ENCODE results near the gene BLTP3B.
"Not testable (repeated sequence)": the region's sequence is repeated elsewhere in the genome, so short reads cannot be mapped to it uniquely, and the experiment has no call there.

The BLTP3B gene, protein sequence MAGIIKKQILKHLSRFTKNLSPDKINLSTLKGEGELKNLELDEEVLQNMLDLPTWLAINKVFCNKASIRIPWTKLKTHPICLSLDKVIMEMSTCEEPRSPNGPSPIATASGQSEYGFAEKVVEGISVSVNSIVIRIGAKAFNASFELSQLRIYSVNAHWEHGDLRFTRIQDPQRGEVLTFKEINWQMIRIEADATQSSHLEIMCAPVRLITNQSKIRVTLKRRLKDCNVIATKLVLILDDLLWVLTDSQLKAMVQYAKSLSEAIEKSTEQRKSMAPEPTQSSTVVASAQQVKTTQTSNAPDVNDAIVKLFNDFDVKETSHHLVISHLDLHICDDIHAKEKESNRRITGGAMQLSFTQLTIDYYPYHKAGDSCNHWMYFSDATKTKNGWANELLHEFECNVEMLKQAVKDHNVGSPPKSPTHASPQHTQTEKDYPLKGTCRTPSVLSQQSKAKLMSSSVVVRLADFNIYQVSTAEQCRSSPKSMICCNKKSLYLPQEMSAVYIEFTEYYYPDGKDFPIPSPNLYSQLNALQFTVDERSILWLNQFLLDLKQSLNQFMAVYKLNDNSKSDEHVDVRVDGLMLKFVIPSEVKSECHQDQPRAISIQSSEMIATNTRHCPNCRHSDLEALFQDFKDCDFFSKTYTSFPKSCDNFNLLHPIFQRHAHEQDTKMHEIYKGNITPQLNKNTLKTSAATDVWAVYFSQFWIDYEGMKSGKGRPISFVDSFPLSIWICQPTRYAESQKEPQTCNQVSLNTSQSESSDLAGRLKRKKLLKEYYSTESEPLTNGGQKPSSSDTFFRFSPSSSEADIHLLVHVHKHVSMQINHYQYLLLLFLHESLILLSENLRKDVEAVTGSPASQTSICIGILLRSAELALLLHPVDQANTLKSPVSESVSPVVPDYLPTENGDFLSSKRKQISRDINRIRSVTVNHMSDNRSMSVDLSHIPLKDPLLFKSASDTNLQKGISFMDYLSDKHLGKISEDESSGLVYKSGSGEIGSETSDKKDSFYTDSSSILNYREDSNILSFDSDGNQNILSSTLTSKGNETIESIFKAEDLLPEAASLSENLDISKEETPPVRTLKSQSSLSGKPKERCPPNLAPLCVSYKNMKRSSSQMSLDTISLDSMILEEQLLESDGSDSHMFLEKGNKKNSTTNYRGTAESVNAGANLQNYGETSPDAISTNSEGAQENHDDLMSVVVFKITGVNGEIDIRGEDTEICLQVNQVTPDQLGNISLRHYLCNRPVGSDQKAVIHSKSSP (N-terminal part only)

DNA sequence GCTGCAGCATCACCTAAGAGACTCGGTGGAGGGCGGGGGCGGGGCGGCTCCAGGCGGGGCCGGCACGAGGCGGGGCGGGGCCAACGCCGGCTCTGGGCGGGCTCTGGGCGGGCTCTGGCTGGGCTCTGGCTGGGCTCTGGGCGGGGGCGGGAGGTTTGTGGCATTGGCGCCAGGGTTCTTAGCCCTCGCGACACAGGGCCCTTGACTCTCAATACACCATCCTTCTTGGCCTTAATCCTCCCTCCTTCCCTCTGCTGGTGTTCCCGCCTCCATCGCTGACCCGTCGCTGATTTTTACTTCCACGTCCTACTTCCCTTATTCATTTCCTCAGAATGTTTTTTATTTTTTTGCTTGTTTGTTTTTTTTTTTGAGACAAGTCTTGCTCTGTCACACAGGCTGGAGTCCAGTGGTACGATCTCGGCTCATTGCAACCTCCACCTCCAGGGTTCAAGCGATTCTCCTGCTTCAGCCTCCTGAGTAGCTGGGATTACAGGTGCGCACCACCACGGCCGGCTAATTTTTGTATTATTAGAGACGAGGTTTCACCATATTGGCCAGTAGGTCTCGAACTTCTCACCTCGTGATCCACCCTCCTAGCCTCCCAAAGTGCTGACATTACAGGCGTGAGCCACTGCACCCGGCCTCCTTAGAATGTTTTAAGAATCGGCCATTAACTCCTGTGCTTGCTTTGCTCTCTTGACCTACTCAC is at the start of gene BLTP3B:
TSS of gene BLTP3B (minus strand) at position 24 of the 709 bp plus-strand sequence. CDS start 239 bp downstream, outside the sequence.
- no peak for TF ChIP-seq POLR2A (IDR thresholded peaks at IDR 0.05; ENCODE audit: low read depth, low read length)
- peak; percentile 56 for DNase-seq (ENCODE audit: insufficient read length, low spot score)
- FAIRE-seq: no peak

GRCh38 chr12:100189636-100190394 is 47.1 kb upstream of the BLTP3B start:
- DNase-seq (ENCODE audit: insufficient read length, low spot score) (no peak), FAIRE-seq (no peak)
- no peak for TF ChIP-seq POLR2A (IDR thresholded peaks at IDR 0.05; ENCODE audit: low read depth, low read length)

DNA sequence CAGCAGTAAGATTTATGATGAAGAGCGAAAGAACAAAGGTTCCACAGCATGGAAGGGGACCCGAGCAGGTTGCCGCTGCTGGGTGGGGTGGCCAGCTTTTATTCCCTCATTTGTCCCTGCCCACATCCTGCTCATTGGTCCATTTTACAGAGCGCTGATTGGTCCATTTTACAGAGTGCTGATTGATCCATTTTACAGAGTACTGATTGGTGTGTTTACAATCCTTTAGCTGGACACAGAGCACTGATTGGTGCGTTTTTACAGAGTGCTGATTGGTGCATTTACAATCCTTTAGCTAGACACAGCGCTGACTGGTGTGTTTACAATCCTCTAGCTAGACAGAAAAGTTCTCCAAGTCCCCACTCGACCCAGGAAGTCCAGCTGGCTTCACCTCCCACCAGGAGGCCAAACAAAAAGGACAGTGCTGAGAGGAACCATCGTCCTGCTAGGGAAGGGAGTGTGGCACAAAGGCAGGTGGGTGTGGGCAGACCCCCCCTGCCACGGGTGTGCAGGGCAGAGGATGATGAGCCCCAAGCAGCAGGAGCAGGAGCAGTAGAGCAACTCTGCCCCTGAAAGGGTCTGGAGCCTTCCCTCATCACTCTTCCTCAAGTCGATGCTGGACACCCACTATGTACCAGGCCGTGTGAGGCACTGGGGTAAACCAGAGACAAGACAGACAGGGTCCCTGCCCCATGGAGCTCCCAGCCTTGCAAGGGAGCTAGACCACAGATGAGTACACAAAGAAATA is 46.4 kb upstream of the BLTP3B start:
- not testable (repeated sequence) for FAIRE-seq

DNA sequence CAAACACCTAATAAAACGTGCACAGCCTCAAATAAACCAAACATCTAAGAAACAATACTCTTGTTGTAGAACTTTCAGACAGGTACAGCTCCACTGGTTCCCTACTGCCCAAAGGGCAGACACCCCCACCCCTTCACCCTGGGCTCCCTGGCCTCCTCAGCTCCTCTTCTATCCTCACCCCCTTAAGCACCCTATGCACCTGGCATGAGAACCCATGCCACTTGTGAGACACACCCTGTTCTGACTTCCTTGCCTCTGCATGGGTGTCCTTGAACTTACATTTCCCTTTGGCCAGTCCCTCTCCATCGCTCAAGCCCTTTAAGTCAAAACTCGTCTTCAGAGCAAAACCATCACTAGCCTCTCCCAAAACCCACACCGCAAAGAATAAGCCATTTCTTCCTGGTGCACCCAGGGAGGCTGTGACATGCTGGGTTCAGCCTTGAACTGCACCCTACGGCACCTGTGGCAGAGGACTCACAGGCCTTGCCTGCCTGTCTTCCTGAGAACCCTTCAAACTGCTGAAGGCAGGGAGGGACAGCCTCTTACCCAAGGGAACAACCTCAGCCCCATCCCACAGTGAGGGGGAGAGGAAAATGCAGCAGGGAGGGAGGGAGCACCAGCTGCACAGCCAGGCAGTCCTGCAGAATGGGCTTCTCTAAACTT is 45.3 kb upstream of the BLTP3B start:
- no peak for TF ChIP-seq POLR2A (IDR thresholded peaks at IDR 0.05; ENCODE audit: low read depth, low read length)
- FAIRE-seq: no peak
- no peak for DNase-seq (ENCODE audit: insufficient read length, low spot score)

More for the DNA sequence above, 46.4 kb upstream of the BLTP3B start:
- DNase-seq (ENCODE audit: insufficient read length, low spot score): not testable (repeated sequence)

DNA sequence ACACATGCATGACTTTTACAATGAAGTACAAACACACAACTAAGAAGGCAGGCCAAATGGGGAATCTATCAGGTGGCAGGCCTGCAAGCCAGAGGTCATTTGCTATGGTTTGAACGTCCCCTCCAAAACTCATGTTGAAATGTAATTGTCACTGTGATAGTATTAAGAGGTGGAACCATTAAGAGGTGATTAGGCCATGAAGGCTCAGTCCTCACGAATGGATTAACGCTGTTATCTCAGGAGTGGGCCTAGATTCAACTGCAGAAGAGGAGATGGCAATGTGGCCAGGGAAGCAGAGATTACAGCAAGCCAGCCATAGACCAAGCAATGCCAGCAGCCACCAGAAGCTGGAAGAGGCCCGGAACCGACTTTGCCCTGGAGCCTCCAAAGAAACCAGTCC is 44.4 kb upstream of the BLTP3B start:
- FAIRE-seq (no peak), DNase-seq (ENCODE audit: insufficient read length, low spot score) (no peak)
- TF ChIP-seq POLR2A (IDR thresholded peaks at IDR 0.05; ENCODE audit: low read depth, low read length): no peak

DNA sequence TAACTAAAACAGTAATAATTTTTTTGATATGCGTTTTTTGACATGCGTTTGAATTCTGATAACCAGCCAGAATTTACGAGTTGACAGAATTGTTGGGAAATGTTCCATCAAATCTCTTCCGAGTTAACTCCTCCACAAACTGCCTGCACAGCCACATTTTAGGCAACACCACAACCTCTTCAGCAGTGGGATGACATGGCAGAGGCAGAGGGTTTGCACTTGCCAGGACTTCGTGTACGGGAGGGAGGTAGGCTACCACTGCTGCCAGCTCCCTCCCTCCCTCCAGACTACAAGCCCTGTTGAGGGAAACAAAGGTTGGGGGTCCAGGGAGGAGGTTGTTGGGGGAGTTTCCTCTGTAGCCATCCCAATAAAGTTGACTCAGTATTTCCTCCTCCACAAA is 43.4 kb upstream of the BLTP3B start:
- no peak for TF ChIP-seq POLR2A (IDR thresholded peaks at IDR 0.05; ENCODE audit: low read depth, low read length)
- DNase-seq (ENCODE audit: insufficient read length, low spot score): no peak
- FAIRE-seq: no peak

DNA sequence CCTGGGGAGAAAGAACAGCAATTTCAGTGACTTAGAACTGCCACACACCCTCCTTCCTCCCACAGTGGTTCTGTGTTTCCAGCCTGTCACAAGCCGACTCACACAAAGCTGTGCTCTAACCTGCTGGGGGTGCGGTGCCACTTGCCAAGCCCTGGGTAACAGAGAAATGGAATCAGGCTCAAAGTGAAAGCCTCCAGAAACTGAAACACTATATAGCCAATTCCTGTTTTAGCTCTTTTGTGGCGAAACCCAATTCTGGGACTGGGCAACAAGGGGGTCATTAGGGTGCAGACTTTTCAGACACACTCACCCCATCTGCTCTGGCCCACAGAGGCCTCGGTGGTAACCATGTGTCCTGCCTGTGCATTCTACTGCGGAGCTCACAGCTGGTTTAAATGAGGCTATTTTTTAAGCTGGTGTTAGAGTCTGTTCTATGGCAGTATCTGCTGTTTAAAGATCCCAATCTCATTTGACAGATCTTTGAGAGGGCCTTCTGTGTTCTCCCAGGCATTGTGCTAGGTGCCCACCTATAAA is 42.8 kb upstream of the BLTP3B start:
- DNase-seq (ENCODE audit: insufficient read length, low spot score) (no peak), FAIRE-seq (peak; percentile 36)
- no peak for TF ChIP-seq POLR2A (IDR thresholded peaks at IDR 0.05; ENCODE audit: low read depth, low read length)

GRCh38 chr12:100184549-100185145 is 42.0 kb upstream of the BLTP3B start:
- no peak for DNase-seq (ENCODE audit: insufficient read length, low spot score)
- no peak for FAIRE-seq
- TF ChIP-seq POLR2A (IDR thresholded peaks at IDR 0.05; ENCODE audit: low read depth, low read length): no peak

- DNase-seq (ENCODE audit: insufficient read length, low spot score) (no peak), FAIRE-seq (no peak)
- TF ChIP-seq POLR2A (IDR thresholded peaks at IDR 0.05; ENCODE audit: low read depth, low read length): no peak
Measured at GRCh38 chr12:100179252-100179651, 36.6 kb upstream of the BLTP3B start.

GRCh38 chr12:100176493-100176892 is 33.8 kb upstream of the BLTP3B start:
- not testable (repeated sequence) for DNase-seq (ENCODE audit: insufficient read length, low spot score); FAIRE-seq

GRCh38 chr12:100174495-100174894 is 31.8 kb upstream of the BLTP3B start:
- DNase-seq (ENCODE audit: insufficient read length, low spot score): no peak
- no peak for FAIRE-seq

More at GRCh38 chr12:100174495-100174894, 31.8 kb upstream of the BLTP3B start:
- TF ChIP-seq POLR2A (IDR thresholded peaks at IDR 0.05; ENCODE audit: low read depth, low read length): no peak

Data from H54 (cell line).